Common myeloid progenitor, CD34-positive (primary cell): ENCODE measurements around the gene EMC1.

Experiments
- CTCF ChIA-PET: fragments of 350-600 bp; sonication (Branson Sonifier 250); formaldehyde crosslinking; loops from one replicate; lab custom pipeline; 2021; ENCODE audit warnings: antibody characterized with exemption; lab: Charles Lee
- POLR2A ChIA-PET: fragments of 350-600 bp; sonication (Branson Sonifier 250); formaldehyde crosslinking; loops from one replicate; lab custom pipeline; 2021; ENCODE audit warnings: antibody characterized with exemption; lab: Charles Lee
- DNase-seq, 3 donors: peaks; one replicate each; pipeline versions ENCODE4 v3.0.0 to v3.0.0-alpha.2; 2013
- H3K27ac ChIP-seq, 2 experiments: 1 replicate in 1 of 2; 2 replicates in 1 of 2; pipeline ENCODE4 v1.7.0; 2013; ENCODE audit warnings: inconsistent platforms in 2 of 2, low read length in 2 of 2, mild to moderate bottlenecking in 2 of 2, low read depth in 1 of 2, moderate library complexity in 1 of 2; ENCODE audit not compliant: severe bottlenecking in 2 of 2, insufficient read depth in 1 of 2, poor library complexity in 1 of 2
- H3K27me3 ChIP-seq, 5 experiments: replicated peaks in 2 of 5; 1 replicate in 3 of 5; 2 replicates in 2 of 5; pipeline versions ENCODE4 v1.6.1 to v1.7.0; 2013; ENCODE audit warnings: low read length in 4 of 5, mild to moderate bottlenecking in 2 of 5, moderate library complexity in 2 of 5, inconsistent platforms in 1 of 5; ENCODE audit not compliant: insufficient read depth in 5 of 5, control insufficient read depth in 4 of 5
- H3K36me3 ChIP-seq, 4 experiments: 1 replicate in 2 of 4; 2 replicates in 2 of 4; pipeline versions ENCODE4 v1.6.1 to v1.7.0; 2013; ENCODE audit warnings: low read length in 3 of 4, control low read depth in 1 of 4, mild to moderate bottlenecking in 1 of 4; ENCODE audit not compliant: control insufficient read depth in 4 of 4, insufficient read depth in 4 of 4
- H3K4me1 ChIP-seq, 4 experiments: 1 replicate in 3 of 4; 2 replicates in 1 of 4; pipeline versions ENCODE4 v1.6.1 to v1.7.1; 2013; ENCODE audit warnings: low read length in 3 of 4, mild to moderate bottlenecking in 3 of 4, control low read depth in 1 of 4, inconsistent platforms in 1 of 4, moderate library complexity in 1 of 4; ENCODE audit not compliant: control insufficient read depth in 4 of 4, insufficient read depth in 4 of 4; ENCODE audit errors: control extremely low read depth in 1 of 4
- H3K4me3 ChIP-seq, 7 experiments: 1 replicate in 4 of 7; 2 replicates in 3 of 7; pipeline versions ENCODE4 v1.5.1 to v1.7.0; 2013; ENCODE audit warnings: mild to moderate bottlenecking in 7 of 7, low read length in 6 of 7, moderate library complexity in 6 of 7, inconsistent platforms in 2 of 7, low read depth in 2 of 7, control low read depth in 1 of 7; ENCODE audit not compliant: insufficient read depth in 4 of 7, control insufficient read depth in 1 of 7; ENCODE audit errors: extremely low read depth in 1 of 7
- H3K9me3 ChIP-seq, 5 experiments: 1 replicate in 4 of 5; 2 replicates in 1 of 5; pipeline versions ENCODE4 v1.6.1 to v1.7.1; 2013; ENCODE audit warnings: low read length in 4 of 5, mild to moderate bottlenecking in 2 of 5, inconsistent platforms in 1 of 5, low read depth in 1 of 5, moderate library complexity in 1 of 5; ENCODE audit not compliant: control insufficient read depth in 4 of 5, insufficient read depth in 2 of 5; ENCODE audit errors: control extremely low read depth in 1 of 5
- WGBS: methylation state at CpG from one replicate; pipeline ENCODE4 v1.1.5; 2013; ENCODE audit not compliant: insufficient coverage; 5-methylcytosine and 5-hydroxymethylcytosine counted together

EMC1 gene

GRCh38 chr1:19178734-19179398 is 72.5 kb downstream of the EMC1 start:
- peak in 2 of 3 donors; percentile 6 to 36 for DNase-seq
- POLR2A ChIA-PET, result interaction anchor here (0.6 to 2.0 kb wide), 5 partner anchors 32 to 136 kb away, joined by 3 to 15 read pairs (median 3); partner anchors contain the start of genes EMC1, MRTO4 and UBR4
- WGBS, result 88% methylated on average over 3 of the region's 5 CpGs
- Histone ChIP-seq H3K27me3 (no peaks in the 10 kb centered on the region), H3K4me3 (no peak overlapping the region), H3K36me3 (peaks cover 20 to 81% (median 56%) of the 10 kb centered on the region in 4 experiments), H3K9me3 (no peaks in the 10 kb centered on the region), H3K27ac (peak overlapping the region; percentile 52 to 79), H3K4me1 (peaks cover 11 to 20% (median 15%) of the 10 kb centered on the region in 4 experiments)
- CTCF ChIA-PET, result interaction anchor here (0.6 to 3.2 kb wide), 21 partner anchors 9 to 63 kb away, joined by 3 to 20 read pairs (median 4); no protein-coding TSS in a partner anchor

DNA sequence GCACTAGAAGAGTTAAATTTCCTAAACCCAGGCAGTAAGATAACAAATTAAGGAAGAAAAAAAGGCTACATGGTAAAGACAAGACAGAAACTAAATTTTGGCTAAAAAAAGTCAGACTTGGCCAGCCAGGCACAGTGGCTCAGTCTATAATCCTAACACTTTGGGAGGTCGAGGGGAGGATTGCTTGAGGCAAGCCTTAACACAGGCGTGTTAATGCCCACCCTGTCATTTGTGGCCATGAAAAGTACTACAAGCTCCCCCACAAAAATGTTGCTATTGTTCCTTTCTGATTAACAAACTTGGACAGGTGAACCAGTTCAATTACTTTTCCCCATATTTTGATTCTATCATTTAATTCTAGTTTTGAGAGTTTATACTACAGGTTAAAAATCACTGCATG is 73.5 kb downstream of the EMC1 start:
- peak in 2 of 3 donors; percentile 15 to 28 for DNase-seq
- no peak overlapping the region for H3K27ac ChIP-seq
- H3K9me3 ChIP-seq, result no peaks in the 10 kb centered on the region
- H3K36me3 ChIP-seq, result peaks cover 26 to 82% (median 57%) of the 10 kb centered on the region in 4 experiments
- no peak overlapping the region for H3K4me3 ChIP-seq
- 89% methylated on average over 1 of the region's 2 CpGs for WGBS
- ChIA-PET POLR2A (interaction anchor here (0.6 to 0.7 kb wide), 2 partner anchors 30 to 135 kb away, joined by 3 to 4 read pairs; no protein-coding TSS in a partner anchor), CTCF (interaction anchor here (0.6 to 3.2 kb wide), 11 partner anchors 8 to 63 kb away, joined by 3 to 20 read pairs (median 5); no protein-coding TSS in a partner anchor)
- H3K27me3 ChIP-seq, result no peaks in the 10 kb centered on the region
- H3K4me1 ChIP-seq, result peaks cover 11 to 20% (median 15%) of the 10 kb centered on the region in 4 experiments

DNA sequence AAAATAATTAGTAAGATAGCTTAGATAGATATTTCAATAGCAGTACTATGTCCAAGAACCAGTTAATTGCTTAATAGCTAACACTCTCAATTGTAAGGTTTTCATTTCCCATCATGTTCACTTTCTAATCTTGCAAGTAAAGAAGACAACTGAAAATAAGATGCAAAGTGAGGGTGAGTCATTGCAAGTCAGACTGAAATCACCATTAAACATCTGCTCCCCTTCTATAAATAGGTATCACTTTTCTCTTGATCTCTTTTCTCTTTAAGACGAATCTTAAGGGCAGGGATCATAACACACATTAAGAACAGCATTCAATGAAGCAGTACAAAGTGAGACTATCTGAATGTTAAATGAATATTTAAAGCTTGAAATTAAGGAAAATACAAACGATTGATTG is 81.7 kb downstream of the EMC1 start:
- CTCF ChIA-PET, result interaction anchor here (1.0 to 3.4 kb wide), 4 partner anchors 9 to 87 kb away, joined by 3 to 20 read pairs (median 3); no protein-coding TSS in a partner anchor
- no peaks in the 10 kb centered on the region for H3K4me1 ChIP-seq
- peaks cover 52 to 92% (median 73%) of the 10 kb centered on the region in 4 experiments for H3K36me3 ChIP-seq
- no peaks in the 10 kb centered on the region for H3K27me3 ChIP-seq
- WGBS, result no CpG with 5 or more reads among the region's 2 CpGs
- no peaks in the 10 kb centered on the region for H3K9me3 ChIP-seq
- POLR2A ChIA-PET, result no interaction called here
- peak in 1 of 3 donors; percentile 12 for DNase-seq
- H3K27ac ChIP-seq, result no peak overlapping the region
- no peak overlapping the region for H3K4me3 ChIP-seq

DNA sequence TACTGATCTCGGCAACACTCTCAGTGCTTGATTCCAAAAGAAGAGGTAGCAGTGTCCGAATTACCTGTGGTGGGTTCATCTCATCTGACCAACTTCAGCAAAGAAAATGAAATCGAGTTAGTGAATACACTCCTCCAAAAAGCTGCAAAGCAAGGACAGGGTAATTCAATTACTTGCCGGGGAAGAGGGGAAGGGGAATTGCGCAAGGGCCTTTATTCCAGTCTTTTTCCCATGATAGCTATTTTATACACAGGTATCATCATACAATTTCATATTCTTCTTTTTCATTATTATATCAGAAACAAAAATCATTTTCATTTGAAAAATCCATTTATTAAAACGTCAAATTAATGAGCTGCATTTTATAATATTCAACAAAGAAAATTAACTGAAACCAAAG is 84.2 kb downstream of the EMC1 start:
- DNase-seq, result no peak
- no peak overlapping the region for H3K27ac ChIP-seq
- H3K4me1 ChIP-seq, result no peaks in the 10 kb centered on the region
- WGBS, result 96% methylated on average over 3 of the region's 6 CpGs
- no peaks in the 10 kb centered on the region for H3K9me3 ChIP-seq
- ChIA-PET CTCF (interaction anchor here (1.3 to 1.5 kb wide), 3 partner anchors 10 to 13 kb away, joined by 3 to 6 read pairs (median 5); no protein-coding TSS in a partner anchor), POLR2A (interaction anchor here (0.6 kb wide), 1 partner anchor 70 kb away, joined by 5 read pairs; no protein-coding TSS in a partner anchor)
- no peaks in the 10 kb centered on the region for H3K27me3 ChIP-seq
- H3K36me3 ChIP-seq, result peaks cover 50 to 96% (median 72%) of the 10 kb centered on the region in 4 experiments
- H3K4me3 ChIP-seq, result no peak overlapping the region

GRCh38 chr1:19166066-19166465 is 85.3 kb downstream of the EMC1 start:
- no peaks in the 10 kb centered on the region for H3K27me3 ChIP-seq
- WGBS, result 100% methylated on average over 3 of the region's 3 CpGs
- no peak overlapping the region for H3K27ac ChIP-seq
- ChIA-PET CTCF (interaction anchor here (0.7 to 1.5 kb wide), 9 partner anchors 9 to 75 kb away, joined by 3 to 6 read pairs (median 3); no protein-coding TSS in a partner anchor), POLR2A (interaction anchor here (0.7 to 1.0 kb wide), 2 partner anchors 10 to 21 kb away, joined by 3 to 4 read pairs; no protein-coding TSS in a partner anchor)
- H3K36me3 ChIP-seq, result peaks cover 49 to 96% (median 76%) of the 10 kb centered on the region in 4 experiments
- DNase-seq, result no peak
- H3K9me3 ChIP-seq, result no peaks in the 10 kb centered on the region
- no peaks in the 10 kb centered on the region for H3K4me1 ChIP-seq
- H3K4me3 ChIP-seq, result no peak overlapping the region
